ENCODE data around the gene PDSS2. TPM values are rescaled to one million over a fixed set of nuclear protein-coding genes. Genes with fewer than 3 reads are reported as not detected.

Gene PDSS2
- total and polyA plus RNA-seq, 2 donors (not counting 1 experiment from before 2014, with no cell fraction given): 16.9 to 17.0 TPM

DNA sequence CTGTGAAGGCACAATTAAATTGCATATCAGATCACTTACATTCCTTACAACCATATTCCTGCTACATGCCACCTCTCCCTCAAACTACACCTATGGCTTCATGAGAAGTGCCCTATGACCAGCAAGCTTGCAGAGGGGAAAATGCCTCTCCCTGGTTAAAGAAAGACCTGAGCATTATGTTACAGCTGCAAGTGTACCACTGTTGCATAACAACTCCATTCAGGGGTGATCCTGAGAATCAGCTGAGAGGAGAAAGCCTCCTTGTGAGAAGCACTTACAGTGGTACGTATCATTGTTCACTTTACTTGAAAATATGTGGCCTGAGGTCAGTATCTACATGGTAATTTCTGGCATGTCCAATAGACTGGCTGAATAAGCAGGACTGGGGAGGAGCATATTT, 20.0 kb downstream of the PDSS2 start:
- no CpG with 5 or more reads among the region's 1 CpG for WGBS (ENCODE audit: insufficient coverage)
- TF ChIP-seq, protein P1, sequence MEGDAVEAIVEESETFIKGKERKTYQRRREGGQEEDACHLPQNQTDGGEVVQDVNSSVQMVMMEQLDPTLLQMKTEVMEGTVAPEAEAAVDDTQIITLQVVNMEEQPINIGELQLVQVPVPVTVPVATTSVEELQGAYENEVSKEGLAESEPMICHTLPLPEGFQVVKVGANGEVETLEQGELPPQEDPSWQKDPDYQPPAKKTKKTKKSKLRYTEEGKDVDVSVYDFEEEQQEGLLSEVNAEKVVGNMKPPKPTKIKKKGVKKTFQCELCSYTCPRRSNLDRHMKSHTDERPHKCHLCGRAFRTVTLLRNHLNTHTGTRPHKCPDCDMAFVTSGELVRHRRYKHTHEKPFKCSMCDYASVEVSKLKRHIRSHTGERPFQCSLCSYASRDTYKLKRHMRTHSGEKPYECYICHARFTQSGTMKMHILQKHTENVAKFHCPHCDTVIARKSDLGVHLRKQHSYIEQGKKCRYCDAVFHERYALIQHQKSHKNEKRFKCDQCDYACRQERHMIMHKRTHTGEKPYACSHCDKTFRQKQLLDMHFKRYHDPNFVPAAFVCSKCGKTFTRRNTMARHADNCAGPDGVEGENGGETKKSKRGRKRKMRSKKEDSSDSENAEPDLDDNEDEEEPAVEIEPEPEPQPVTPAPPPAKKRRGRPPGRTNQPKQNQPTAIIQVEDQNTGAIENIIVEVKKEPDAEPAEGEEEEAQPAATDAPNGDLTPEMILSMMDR (IDR thresholded peaks at IDR 0.05): no peak
- TF ChIP-seq EZH2 (IDR thresholded peaks at IDR 0.05; ENCODE audit: borderline replicate concordance, insufficient read depth, low read depth, low read length, poor library complexity, severe bottlenecking): no peak
- Mint-ChIP-seq H3K4me3 (no peak overlapping the region), H3K4me1 (peaks cover 16% of the 10 kb centered on the region), H3K27ac (no peak overlapping the region), H3K27me3 (no peaks in the 10 kb centered on the region), H3K9me3 (ENCODE audit: insufficient read depth) (no peaks in the 10 kb centered on the region)
- H3K4me1 ChIP-seq (ENCODE audit: control insufficient read depth in 2 of 2, insufficient read depth in 2 of 2, low read length in 2 of 2): no peaks in the 10 kb centered on the region
- no peak overlapping the region for H3K9ac ChIP-seq (ENCODE audit: low read length)
- no peak for ATAC-seq (ENCODE audit: low read depth)
- H3K27me3 ChIP-seq (replicated peaks in 1 of 4; ENCODE audit: control extremely low read depth in 1 of 4, control insufficient read depth in 3 of 4, insufficient read depth in 4 of 4, low read length in 3 of 4): no peaks in the 10 kb centered on the region
- no peak overlapping the region for H2AFZ ChIP-seq (ENCODE audit: insufficient read depth, low read depth, low read length, poor library complexity, severe bottlenecking)
- no peak for DNase-seq
- CTCF ChIA-PET: interaction anchor here (0.6 kb wide), 1 partner anchor 326 kb away, joined by 4 read pairs; no protein-coding TSS in a partner anchor
- no peaks in the 10 kb centered on the region for H3K9me3 ChIP-seq (ENCODE audit: control extremely low read depth in 1 of 3, control insufficient read depth in 2 of 3, insufficient read depth in 1 of 3, low read length in 2 of 3)
- H4K20me1 ChIP-seq (ENCODE audit: control insufficient read depth, insufficient read depth, low read length, poor library complexity, severe bottlenecking): peaks cover 8% of the 10 kb centered on the region
- intact Hi-C loops (cut with micrococcal nuclease): no loop called here
- POLR2A ChIA-PET: no interaction called here
- H3K27ac ChIP-seq (ENCODE audit: low read length in 2 of 2): no peak overlapping the region
- H3K4me3 ChIP-seq (ENCODE audit: control extremely low read depth in 1 of 5, extremely low read depth in 1 of 5, insufficient read depth in 1 of 5, low read depth in 2 of 5, low read length in 4 of 5): no peak overlapping the region
- peaks cover 49% of the 10 kb centered on the region for H3K79me2 ChIP-seq (ENCODE audit: control insufficient read depth, insufficient read depth, low read length)
- no peak overlapping the region for H3K4me2 ChIP-seq (replicated peaks; ENCODE audit: low read depth, low read length, poor library complexity, severe bottlenecking)
- peaks cover 0 to 10% of the 10 kb centered on the region in 2 experiments for H3K36me3 ChIP-seq (replicated peaks in 1 of 2; ENCODE audit: control extremely low read depth in 1 of 2, control insufficient read depth in 1 of 2, extremely low read depth in 1 of 2, insufficient read depth in 2 of 2, low read length in 1 of 2)

DNA sequence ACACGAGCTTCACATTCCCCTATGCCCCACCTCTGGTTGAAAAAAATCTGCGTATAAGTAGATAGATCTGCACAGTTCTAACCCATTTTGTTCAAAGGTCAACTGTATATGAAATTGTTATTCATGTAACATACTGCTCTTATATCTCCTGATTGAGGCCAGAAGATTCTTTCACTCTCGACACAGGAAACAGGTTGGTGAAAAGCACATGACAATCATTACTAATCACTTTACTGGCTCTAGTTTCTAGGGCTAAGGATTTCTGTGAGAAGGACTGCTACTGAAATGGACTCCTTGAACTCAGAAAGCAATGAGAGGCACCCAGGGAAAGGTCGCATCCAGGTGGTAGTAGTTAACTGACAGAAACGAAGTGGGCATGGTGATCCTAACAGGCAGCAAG, 21.7 kb downstream of the PDSS2 start:
- ChIA-PET POLR2A (no interaction called here), CTCF (no interaction called here)
- Mint-ChIP-seq H3K4me3 (no peak overlapping the region), H3K27me3 (no peaks in the 10 kb centered on the region), H3K27ac (no peak overlapping the region), H3K9me3 (ENCODE audit: insufficient read depth) (peaks cover 3% of the 10 kb centered on the region), H3K4me1 (peaks cover 15% of the 10 kb centered on the region)
- no peak overlapping the region for H3K27ac ChIP-seq (ENCODE audit: low read length in 2 of 2)
- peaks cover 0 to 13% of the 10 kb centered on the region in 2 experiments for H3K36me3 ChIP-seq (replicated peaks in 1 of 2; ENCODE audit: control extremely low read depth in 1 of 2, control insufficient read depth in 1 of 2, extremely low read depth in 1 of 2, insufficient read depth in 2 of 2, low read length in 1 of 2)
- H2AFZ ChIP-seq (ENCODE audit: insufficient read depth, low read depth, low read length, poor library complexity, severe bottlenecking): no peak overlapping the region
- no CpG with 5 or more reads among the region's 5 CpGs for WGBS (ENCODE audit: insufficient coverage)
- no peaks in the 10 kb centered on the region for H4K20me1 ChIP-seq (ENCODE audit: control insufficient read depth, insufficient read depth, low read length, poor library complexity, severe bottlenecking)
- intact Hi-C loops (cut with micrococcal nuclease): no loop called here
- no peak overlapping the region for H3K4me2 ChIP-seq (replicated peaks; ENCODE audit: low read depth, low read length, poor library complexity, severe bottlenecking)
- ATAC-seq (ENCODE audit: low read depth) (no peak), DNase-seq (no peak)
- peaks cover 50% of the 10 kb centered on the region for H3K79me2 ChIP-seq (ENCODE audit: control insufficient read depth, insufficient read depth, low read length)
- TF ChIP-seq, protein P1 (IDR thresholded peaks at IDR 0.05): no peak
- TF ChIP-seq EZH2 (IDR thresholded peaks at IDR 0.05; ENCODE audit: borderline replicate concordance, insufficient read depth, low read depth, low read length, poor library complexity, severe bottlenecking): no peak
- no peak overlapping the region for H3K4me3 ChIP-seq (ENCODE audit: control extremely low read depth in 1 of 5, extremely low read depth in 1 of 5, insufficient read depth in 1 of 5, low read depth in 2 of 5, low read length in 4 of 5)
- no peaks in the 10 kb centered on the region for H3K4me1 ChIP-seq (ENCODE audit: control insufficient read depth in 2 of 2, insufficient read depth in 2 of 2, low read length in 2 of 2)
- no peaks in the 10 kb centered on the region for H3K9me3 ChIP-seq (ENCODE audit: control extremely low read depth in 1 of 3, control insufficient read depth in 2 of 3, insufficient read depth in 1 of 3, low read length in 2 of 3)
- no peaks in the 10 kb centered on the region for H3K27me3 ChIP-seq (replicated peaks in 1 of 4; ENCODE audit: control extremely low read depth in 1 of 4, control insufficient read depth in 3 of 4, insufficient read depth in 4 of 4, low read length in 3 of 4)
- H3K9ac ChIP-seq (ENCODE audit: low read length): no peak overlapping the region

Measured in B cell (primary cell).